Panc1 (cell line): ENCODE measurements around the gene ABCA7. TPM values are rescaled to one million over a fixed set of nuclear protein-coding genes. Genes with fewer than 3 reads are reported as not detected.

Experiments used
- ATAC-seq: fragments of 200-7000 bp; cut with Tn5 transposase; 2 replicates; pipeline ENCODE4 v1.9.1; 2020; ENCODE audit warnings: mild to moderate bottlenecking, moderate library complexity
- BruUV-seq: library from RNA; stranded (reverse); fragments of 400-500 nt; replicated peaks from 2 replicates; lab custom pipeline; 2021; lab: Mats Ljungman, UMichigan
- CTCF ChIA-PET: fragments of 300-600 bp; sonication (Branson Sonifier 250); formaldehyde crosslinking; loops from one replicate; lab custom pipeline; 2022; ENCODE audit warnings: antibody characterized with exemption; lab: Charles Lee
- POLR2A ChIA-PET: fragments of 300-600 bp; sonication (Branson Sonifier 250); formaldehyde crosslinking; loops from one replicate; lab custom pipeline; 2022; ENCODE audit warnings: antibody characterized with exemption; lab: Charles Lee
- DNase-seq: peaks from one replicate; pipeline ENCODE4 v3.0.0-alpha.2; 2010; ENCODE audit warnings: low read depth, low spot score
- H3K27ac ChIP-seq: 2 replicates; pipeline ENCODE4 v1.5.1; 2011; ENCODE audit warnings: mild to moderate bottlenecking, low read length, inconsistent platforms
- H3K27me3 ChIP-seq: fragments of 200-500 bp; sonication (Bioruptor generic); 2 replicates; pipeline ENCODE4 v1.6.0; 2014; ENCODE audit warnings: low read length, inconsistent platforms; ENCODE audit not compliant: control insufficient read depth, insufficient read depth
- H3K36me3 ChIP-seq: fragments of 200-500 bp; sonication (Bioruptor generic); 2 replicates; pipeline ENCODE4 v1.5.1; 2014; ENCODE audit warnings: inconsistent platforms, mild to moderate bottlenecking, low read length, moderate library complexity; ENCODE audit not compliant: control insufficient read depth, insufficient read depth
- H3K4me1 ChIP-seq: 2 replicates; pipeline ENCODE4 v1.5.1; 2011; ENCODE audit warnings: inconsistent platforms, mild to moderate bottlenecking, low read length, moderate library complexity; ENCODE audit not compliant: control insufficient read depth, insufficient read depth
- H3K4me3 ChIP-seq, 2 experiments: 2 replicates each; pipeline ENCODE4 v1.5.1; 2011 to 2012; ENCODE audit warnings: low read depth in 2 of 2, low read length in 2 of 2, mild to moderate bottlenecking in 2 of 2, inconsistent platforms in 1 of 2, moderate library complexity in 1 of 2
- H3K9me3 ChIP-seq: fragments of 200-500 bp; sonication (Bioruptor generic); 2 replicates; pipeline ENCODE4 v1.5.1; 2014; ENCODE audit warnings: low read depth, mild to moderate bottlenecking, inconsistent platforms, low read length, moderate library complexity; ENCODE audit not compliant: control insufficient read depth, insufficient read depth
- POLR2AphosphoS5 ChIP-seq: IDR thresholded peaks from 2 replicates; pipeline ENCODE4 v1.6.1; 2012; ENCODE audit warnings: mild to moderate bottlenecking, low read depth, low read length, moderate library complexity
- SIN3A ChIP-seq: IDR thresholded peaks from 2 replicates; pipeline ENCODE4 v1.6.1; 2012; ENCODE audit warnings: low read depth, mild to moderate bottlenecking, low read length, moderate library complexity, borderline replicate concordance; ENCODE audit not compliant: insufficient read depth
- TCF7L2 ChIP-seq: IDR thresholded peaks from 2 replicates; pipeline ENCODE4 v1.6.1; 2011; ENCODE audit warnings: mild to moderate bottlenecking, low read depth, low read length, inconsistent platforms
- in situ Hi-C: cut with HindIII; loops from 2 replicates; pipeline ENCODE4 v1.10.0; 2016; ENCODE audit warnings: low sequenced_read_pairs, low pct_unique_long_range_greater_than_20kb
- intact Hi-C: fragments of 100-400 bp; cut with micrococcal nuclease; formaldehyde crosslinking; loops from one replicate; pipeline ENCODE4 v1.10.0; 2022; ENCODE audit not compliant: unreplicated experiment
- total RNA-seq: library from RNA; stranded (reverse); gene quantifications from one replicate; pipeline ENCODE4 v1.2.1, GENCODE V29; 2021; ENCODE audit not compliant: unreplicated experiment
- TF ChIP-seq, protein P1 (sequence below), 2 experiments: IDR thresholded peaks; 2 replicates each; pipeline ENCODE4 v1.6.1; 2011 to 2012; ENCODE audit warnings: low read depth in 2 of 2, control low read depth in 1 of 2, low read length in 1 of 2, mild to moderate bottlenecking in 1 of 2, moderate library complexity in 1 of 2; ENCODE audit not compliant: insufficient read depth in 1 of 2
- TF ChIP-seq, protein P2 (sequence below): fragments of 450-650 bp; IDR thresholded peaks from 2 replicates; pipeline ENCODE4 v1.5.1; 2017; ENCODE audit warnings: mild to moderate bottlenecking

ABCA7 gene
- total RNA-seq, 1 experiment from 2014 or later, result 47.5 TPM

DNA sequence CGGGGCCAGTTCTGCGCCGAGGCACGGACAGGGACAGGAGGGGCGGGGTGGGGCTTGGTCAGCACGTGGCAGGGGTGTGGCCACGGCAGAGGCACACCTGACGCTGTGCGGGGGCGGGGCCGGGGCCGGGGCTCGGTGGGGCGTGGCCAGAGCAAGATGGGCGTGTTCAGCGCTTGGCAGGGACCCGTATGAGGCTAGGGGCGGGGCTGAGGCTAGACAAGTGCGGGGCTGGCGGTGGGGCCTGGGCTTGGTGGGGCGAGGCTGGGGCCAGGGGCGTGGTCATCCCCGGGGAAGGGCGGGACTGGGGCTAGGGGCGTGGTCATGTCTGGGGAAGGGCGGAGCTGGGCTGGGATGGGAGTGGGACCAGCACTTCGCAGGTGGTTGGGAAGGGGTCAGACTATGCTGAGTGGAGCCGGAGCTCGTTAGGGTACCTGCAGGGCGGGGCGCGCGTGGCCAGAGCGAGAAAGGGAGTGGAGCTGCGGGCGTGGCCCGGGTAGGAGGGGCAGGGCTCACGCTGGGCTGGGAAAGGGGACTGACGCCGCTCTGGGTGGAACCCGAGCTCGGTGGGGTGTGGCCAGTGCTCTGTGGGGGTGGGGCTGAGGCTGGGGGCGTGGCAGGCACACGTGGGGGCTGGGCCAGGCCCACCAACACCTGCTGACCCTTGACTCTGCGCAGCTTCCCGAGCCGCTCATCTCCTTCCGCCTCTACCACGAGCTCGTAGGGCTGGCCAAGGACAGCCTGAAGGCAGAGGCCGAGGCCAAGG lies 42.4 kb downstream of the ABCA7 start:
- DNase-seq, result no peak
- intact Hi-C loops, result no loop called here
- H3K4me3 ChIP-seq, result no peak overlapping the region
- no TSS peak for BruUV-seq
- no peak overlapping the region for H3K27ac ChIP-seq
- peaks cover under 1% of the 10 kb centered on the region; the same call in 1 of the 2 replicates for H3K4me1 ChIP-seq
- ChIA-PET POLR2A (interaction anchor here (0.6 kb wide), 1 partner anchor 27 kb away, joined by 3 read pairs; no protein-coding TSS in a partner anchor), CTCF (no interaction called here)
- peak; percentile 62 for ATAC-seq
- TF ChIP-seq, protein P1, sequence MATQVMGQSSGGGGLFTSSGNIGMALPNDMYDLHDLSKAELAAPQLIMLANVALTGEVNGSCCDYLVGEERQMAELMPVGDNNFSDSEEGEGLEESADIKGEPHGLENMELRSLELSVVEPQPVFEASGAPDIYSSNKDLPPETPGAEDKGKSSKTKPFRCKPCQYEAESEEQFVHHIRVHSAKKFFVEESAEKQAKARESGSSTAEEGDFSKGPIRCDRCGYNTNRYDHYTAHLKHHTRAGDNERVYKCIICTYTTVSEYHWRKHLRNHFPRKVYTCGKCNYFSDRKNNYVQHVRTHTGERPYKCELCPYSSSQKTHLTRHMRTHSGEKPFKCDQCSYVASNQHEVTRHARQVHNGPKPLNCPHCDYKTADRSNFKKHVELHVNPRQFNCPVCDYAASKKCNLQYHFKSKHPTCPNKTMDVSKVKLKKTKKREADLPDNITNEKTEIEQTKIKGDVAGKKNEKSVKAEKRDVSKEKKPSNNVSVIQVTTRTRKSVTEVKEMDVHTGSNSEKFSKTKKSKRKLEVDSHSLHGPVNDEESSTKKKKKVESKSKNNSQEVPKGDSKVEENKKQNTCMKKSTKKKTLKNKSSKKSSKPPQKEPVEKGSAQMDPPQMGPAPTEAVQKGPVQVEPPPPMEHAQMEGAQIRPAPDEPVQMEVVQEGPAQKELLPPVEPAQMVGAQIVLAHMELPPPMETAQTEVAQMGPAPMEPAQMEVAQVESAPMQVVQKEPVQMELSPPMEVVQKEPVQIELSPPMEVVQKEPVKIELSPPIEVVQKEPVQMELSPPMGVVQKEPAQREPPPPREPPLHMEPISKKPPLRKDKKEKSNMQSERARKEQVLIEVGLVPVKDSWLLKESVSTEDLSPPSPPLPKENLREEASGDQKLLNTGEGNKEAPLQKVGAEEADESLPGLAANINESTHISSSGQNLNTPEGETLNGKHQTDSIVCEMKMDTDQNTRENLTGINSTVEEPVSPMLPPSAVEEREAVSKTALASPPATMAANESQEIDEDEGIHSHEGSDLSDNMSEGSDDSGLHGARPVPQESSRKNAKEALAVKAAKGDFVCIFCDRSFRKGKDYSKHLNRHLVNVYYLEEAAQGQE (IDR thresholded peaks at IDR 0.05; ENCODE audit: insufficient read depth in 1 of 2, low read depth in 2 of 2, low read length in 1 of 2), result no peak
- H3K9me3 ChIP-seq, result no peaks in the 10 kb centered on the region
- H3K36me3 ChIP-seq, result no peaks in the 10 kb centered on the region
- in situ Hi-C loops, result no loop called here
- no peaks in the 10 kb centered on the region for H3K27me3 ChIP-seq

DNA sequence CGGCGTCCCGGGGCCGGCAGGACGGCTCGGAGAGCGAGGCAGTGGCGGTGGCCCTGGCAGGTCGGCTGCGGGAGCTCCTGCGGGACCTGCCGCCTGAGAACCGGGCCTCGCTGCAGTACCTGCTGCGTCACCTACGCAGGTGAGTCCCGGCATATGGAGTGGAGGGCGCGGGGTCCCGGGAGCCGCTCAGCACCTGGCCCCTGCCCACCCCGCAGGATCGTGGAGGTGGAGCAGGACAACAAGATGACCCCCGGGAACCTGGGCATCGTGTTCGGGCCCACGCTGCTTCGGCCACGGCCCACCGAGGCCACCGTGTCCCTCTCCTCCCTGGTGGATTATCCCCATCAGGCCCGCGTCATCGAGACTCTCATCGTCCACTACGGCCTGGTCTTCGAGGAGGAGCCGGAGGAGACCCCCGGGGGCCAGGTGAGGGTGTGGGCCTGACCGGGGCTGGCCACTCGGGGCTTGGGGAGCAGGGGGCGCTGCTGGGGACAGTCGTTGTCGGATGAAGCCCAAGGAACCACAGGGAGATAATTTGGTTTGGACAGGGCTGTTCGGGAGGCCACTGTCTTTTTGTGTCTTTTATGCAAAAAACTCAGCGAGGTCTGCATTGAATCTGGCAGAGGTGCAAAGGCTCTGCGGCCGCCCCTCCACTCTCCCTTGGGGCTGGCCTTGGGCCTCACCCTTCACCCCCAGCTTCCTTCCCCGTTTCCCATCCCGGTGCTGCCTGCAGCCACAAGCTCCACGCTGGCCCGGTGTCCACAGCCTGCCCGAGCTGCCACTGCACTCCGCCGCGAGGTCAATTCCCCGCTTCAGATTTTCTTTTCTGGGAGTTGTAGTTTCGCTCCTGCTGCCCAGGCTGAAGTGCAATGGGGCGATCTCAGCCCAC lies 43.3 kb downstream of the ABCA7 start:
- Histone ChIP-seq H3K4me3 (no peak overlapping the region), H3K4me1 (no peaks in the 10 kb centered on the region), H3K36me3 (no peaks in the 10 kb centered on the region), H3K27me3 (no peaks in the 10 kb centered on the region), H3K27ac (no peak overlapping the region), H3K9me3 (no peaks in the 10 kb centered on the region)
- no peak for DNase-seq
- ChIA-PET POLR2A (no interaction called here), CTCF (no interaction called here)
- intact Hi-C loops, result no loop called here
- no peak for TF ChIP-seq TCF7L2
- TF ChIP-seq SIN3A, result no peak
- TF ChIP-seq, protein P2, sequence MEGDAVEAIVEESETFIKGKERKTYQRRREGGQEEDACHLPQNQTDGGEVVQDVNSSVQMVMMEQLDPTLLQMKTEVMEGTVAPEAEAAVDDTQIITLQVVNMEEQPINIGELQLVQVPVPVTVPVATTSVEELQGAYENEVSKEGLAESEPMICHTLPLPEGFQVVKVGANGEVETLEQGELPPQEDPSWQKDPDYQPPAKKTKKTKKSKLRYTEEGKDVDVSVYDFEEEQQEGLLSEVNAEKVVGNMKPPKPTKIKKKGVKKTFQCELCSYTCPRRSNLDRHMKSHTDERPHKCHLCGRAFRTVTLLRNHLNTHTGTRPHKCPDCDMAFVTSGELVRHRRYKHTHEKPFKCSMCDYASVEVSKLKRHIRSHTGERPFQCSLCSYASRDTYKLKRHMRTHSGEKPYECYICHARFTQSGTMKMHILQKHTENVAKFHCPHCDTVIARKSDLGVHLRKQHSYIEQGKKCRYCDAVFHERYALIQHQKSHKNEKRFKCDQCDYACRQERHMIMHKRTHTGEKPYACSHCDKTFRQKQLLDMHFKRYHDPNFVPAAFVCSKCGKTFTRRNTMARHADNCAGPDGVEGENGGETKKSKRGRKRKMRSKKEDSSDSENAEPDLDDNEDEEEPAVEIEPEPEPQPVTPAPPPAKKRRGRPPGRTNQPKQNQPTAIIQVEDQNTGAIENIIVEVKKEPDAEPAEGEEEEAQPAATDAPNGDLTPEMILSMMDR, result no peak
- TF ChIP-seq, protein P1 (IDR thresholded peaks at IDR 0.05; ENCODE audit: insufficient read depth in 1 of 2, low read depth in 2 of 2, low read length in 1 of 2), result no peak
- TF ChIP-seq POLR2AphosphoS5, result no peak
- no peak for ATAC-seq
- in situ Hi-C loops, result no loop called here
- no TSS peak for BruUV-seq
